Measurements from ENCODE around the gene TEX35.

DNA sequence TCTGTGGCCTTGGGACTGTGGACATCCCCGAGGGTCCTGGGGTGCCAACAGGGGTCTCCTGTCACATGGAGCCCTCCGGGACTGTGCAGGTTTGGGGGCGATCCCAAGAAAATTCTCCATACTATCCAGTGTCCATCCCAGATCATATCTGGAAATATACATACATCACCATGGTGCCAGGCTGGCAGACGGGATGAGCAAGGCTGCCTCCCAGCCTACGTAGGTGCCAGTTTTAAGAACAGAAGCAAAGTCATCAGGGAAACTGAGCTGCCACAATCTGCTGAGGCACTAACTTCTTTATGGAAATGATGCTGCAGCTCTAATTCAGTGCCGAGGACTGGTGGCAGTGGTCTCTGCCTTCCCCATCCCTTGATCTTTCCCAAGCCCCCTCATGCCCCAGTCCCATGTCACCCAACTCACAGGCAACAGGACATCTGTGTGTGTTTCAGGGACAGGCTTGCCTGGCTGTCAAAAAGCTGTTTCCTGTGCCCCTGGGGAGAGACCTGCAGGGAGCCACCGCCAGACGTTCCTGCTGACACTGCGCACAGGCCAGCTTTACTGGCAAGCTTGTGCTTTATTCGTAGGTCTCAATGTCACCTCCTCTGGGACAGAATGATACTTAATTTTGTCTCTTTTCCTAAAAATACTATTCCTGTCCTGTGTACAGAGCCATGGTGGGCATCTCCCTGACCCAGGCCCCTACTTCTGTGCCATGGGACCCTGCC lies 15.5 kb downstream of the TEX35 start:
- TF ChIP-seq POLR2A (IDR thresholded peaks at IDR 0.05; ENCODE audit: low read depth, low read length) (no peak), POLR2AphosphoS5 (IDR thresholded peaks at IDR 0.05; ENCODE audit: low read depth, low read length) (no peak)

Measured in GM12891 (cell line).